Mammary epithelial cell (primary cell): Measurements from ENCODE around the gene FHIT.

Experiments
- EZH2 ChIP-seq: IDR thresholded peaks from 2 replicates; pipeline ENCODE4 v1.6.1; 2012; ENCODE audit warnings: low read length, inconsistent platforms, borderline replicate concordance
- TF ChIP-seq, protein P1 (sequence below), 2 donors: IDR thresholded peaks in 1 of 2; conservative IDR thresholded peaks in 1 of 2; 2 replicates each; pipeline ENCODE4 v1.5.1; 2011 to 2012; ENCODE audit warnings: inconsistent platforms in 2 of 2, low read length in 2 of 2, mild to moderate bottlenecking in 2 of 2, control low read depth in 1 of 2, low read depth in 1 of 2; ENCODE audit not compliant: insufficient read depth in 1 of 2; ENCODE audit errors: extremely low read depth in 1 of 2

GRCh38 chr3:60047426-60048200 is 1203.6 kb downstream of the FHIT start:
- TF ChIP-seq, protein P1, sequence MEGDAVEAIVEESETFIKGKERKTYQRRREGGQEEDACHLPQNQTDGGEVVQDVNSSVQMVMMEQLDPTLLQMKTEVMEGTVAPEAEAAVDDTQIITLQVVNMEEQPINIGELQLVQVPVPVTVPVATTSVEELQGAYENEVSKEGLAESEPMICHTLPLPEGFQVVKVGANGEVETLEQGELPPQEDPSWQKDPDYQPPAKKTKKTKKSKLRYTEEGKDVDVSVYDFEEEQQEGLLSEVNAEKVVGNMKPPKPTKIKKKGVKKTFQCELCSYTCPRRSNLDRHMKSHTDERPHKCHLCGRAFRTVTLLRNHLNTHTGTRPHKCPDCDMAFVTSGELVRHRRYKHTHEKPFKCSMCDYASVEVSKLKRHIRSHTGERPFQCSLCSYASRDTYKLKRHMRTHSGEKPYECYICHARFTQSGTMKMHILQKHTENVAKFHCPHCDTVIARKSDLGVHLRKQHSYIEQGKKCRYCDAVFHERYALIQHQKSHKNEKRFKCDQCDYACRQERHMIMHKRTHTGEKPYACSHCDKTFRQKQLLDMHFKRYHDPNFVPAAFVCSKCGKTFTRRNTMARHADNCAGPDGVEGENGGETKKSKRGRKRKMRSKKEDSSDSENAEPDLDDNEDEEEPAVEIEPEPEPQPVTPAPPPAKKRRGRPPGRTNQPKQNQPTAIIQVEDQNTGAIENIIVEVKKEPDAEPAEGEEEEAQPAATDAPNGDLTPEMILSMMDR (conservative IDR thresholded peaks at IDR 0.05 in 1 of 2, IDR thresholded peaks at IDR 0.05 in 1 of 2; ENCODE audit: extremely low read depth in 1 of 2, insufficient read depth in 1 of 2, low read depth in 1 of 2, low read length in 2 of 2) = no peak
- no peak for TF ChIP-seq EZH2
